ENCODE results near the gene GALNT17. TPM values are rescaled to one million over a fixed set of nuclear protein-coding genes. Genes with fewer than 3 reads are reported as not detected.

Gene GALNT17
- total RNA-seq, 2 donors from 2014 or later: 0.82 to 4.0 TPM

GRCh38 chr7:71171476-71171875, 39.5 kb downstream of the GALNT17 start:
- H3K36me3 ChIP-seq: no peaks in the 10 kb centered on the region
- no peak for DNase-seq (ENCODE audit: low spot score)
- no peak overlapping the region for H3K4me3 ChIP-seq
- TF ChIP-seq CTCF (IDR thresholded peaks at IDR 0.05): no peak
- no peaks in the 10 kb centered on the region for H3K4me1 ChIP-seq
- H3K9me3 ChIP-seq: no peaks in the 10 kb centered on the region
- no peak overlapping the region for H3K27ac ChIP-seq
- H3K27me3 ChIP-seq: no peaks in the 10 kb centered on the region

GRCh38 chr7:71173955-71174354, 42.0 kb downstream of the GALNT17 start:
- Histone ChIP-seq H3K36me3 (no peaks in the 10 kb centered on the region), H3K27me3 (no peaks in the 10 kb centered on the region), H3K27ac (no peak overlapping the region), H3K4me1 (no peaks in the 10 kb centered on the region), H3K9me3 (peaks cover 0 to 12% of the 10 kb centered on the region in 2 donors), H3K4me3 (no peak overlapping the region)
- DNase-seq (ENCODE audit: low spot score): no peak
- no peak for TF ChIP-seq CTCF (IDR thresholded peaks at IDR 0.05)

GRCh38 chr7:71182438-71182935, 50.5 kb downstream of the GALNT17 start:
- Histone ChIP-seq H3K9me3 (peaks cover 0 to 13% of the 10 kb centered on the region in 2 donors), H3K4me1 (no peaks in the 10 kb centered on the region), H3K36me3 (no peaks in the 10 kb centered on the region), H3K27me3 (no peaks in the 10 kb centered on the region), H3K27ac (no peak overlapping the region), H3K4me3 (no peak overlapping the region)
- no peak for TF ChIP-seq CTCF (IDR thresholded peaks at IDR 0.05)
- DNase-seq (ENCODE audit: low spot score): no peak

GRCh38 chr7:71184136-71184535, 52.2 kb downstream of the GALNT17 start:
- Histone ChIP-seq H3K27me3 (no peaks in the 10 kb centered on the region), H3K9me3 (no peaks in the 10 kb centered on the region), H3K4me3 (no peak overlapping the region), H3K27ac (no peak overlapping the region), H3K36me3 (no peaks in the 10 kb centered on the region), H3K4me1 (no peaks in the 10 kb centered on the region)
- DNase-seq (ENCODE audit: low spot score): no peak
- no peak for TF ChIP-seq CTCF (IDR thresholded peaks at IDR 0.05)

- no peak for TF ChIP-seq CTCF (IDR thresholded peaks at IDR 0.05)
- no peaks in the 10 kb centered on the region for H3K9me3 ChIP-seq
- no peaks in the 10 kb centered on the region for H3K36me3 ChIP-seq
- H3K27ac ChIP-seq: no peak overlapping the region
- no peaks in the 10 kb centered on the region for H3K4me1 ChIP-seq
- no peak for DNase-seq (ENCODE audit: low spot score)
- H3K4me3 ChIP-seq: no peak overlapping the region
- H3K27me3 ChIP-seq: no peaks in the 10 kb centered on the region
Observed at GRCh38 chr7:71184609-71185008, 52.7 kb downstream of the GALNT17 start.

GRCh38 chr7:71186535-71187057, 54.7 kb downstream of the GALNT17 start:
- no peaks in the 10 kb centered on the region for H3K4me1 ChIP-seq
- no peaks in the 10 kb centered on the region for H3K36me3 ChIP-seq
- H3K4me3 ChIP-seq: no peak overlapping the region
- no peak for TF ChIP-seq CTCF (IDR thresholded peaks at IDR 0.05)
- no peaks in the 10 kb centered on the region for H3K27me3 ChIP-seq
- DNase-seq (ENCODE audit: low spot score): no peak
- no peak overlapping the region for H3K27ac ChIP-seq
- no peaks in the 10 kb centered on the region for H3K9me3 ChIP-seq
